ENCODE data around the gene UGGT1.
A peak's percentile ranks its signal among the peaks of the same experiment; 100 is the strongest.

UGGT1 gene

DNA sequence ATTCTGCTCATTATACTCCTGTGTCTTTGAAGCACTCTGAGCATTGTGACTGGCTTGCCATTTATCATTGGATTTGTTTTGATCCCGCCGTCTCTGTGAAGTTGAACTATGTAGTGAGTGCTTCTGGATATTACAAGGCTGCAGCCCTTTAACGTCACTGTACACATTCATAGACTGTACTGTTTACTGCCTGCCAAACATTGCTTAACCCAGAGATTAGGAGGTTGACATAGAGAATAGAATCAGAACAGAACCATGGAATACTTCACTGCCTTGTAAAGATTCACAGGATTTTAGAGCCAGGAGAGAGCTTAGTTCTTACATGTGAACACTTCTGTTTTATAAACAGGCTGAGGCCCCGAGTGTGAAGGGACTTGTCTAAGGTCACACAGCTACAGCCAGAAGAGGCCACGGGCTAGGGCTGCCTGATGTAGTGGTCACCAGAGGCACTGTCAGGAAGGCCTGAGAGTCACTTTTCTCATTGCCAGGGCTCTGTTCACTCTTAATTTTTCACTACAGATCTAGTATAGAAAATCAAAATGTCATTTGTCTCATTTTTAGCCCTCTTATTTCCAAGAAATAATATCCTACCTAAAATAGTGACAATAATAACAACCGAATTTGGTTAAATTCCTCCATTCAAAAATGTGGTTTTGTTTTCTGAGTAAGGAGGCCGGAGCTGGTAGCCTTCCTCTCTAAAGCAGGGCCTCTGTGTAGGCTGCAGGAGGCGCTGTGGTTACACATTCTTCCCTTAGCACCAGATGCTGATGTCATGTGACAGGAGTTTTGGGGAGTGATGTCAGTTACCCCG, 87.9 kb downstream of the UGGT1 start:
- in situ Hi-C loops (cut with HindIII; ENCODE audit: low sequenced_read_pairs): loop anchor here (25.0 kb wide), 1 partner anchor 133 kb away; the partner anchor contains the start of gene HS6ST1
- DNase-seq (ENCODE audit: low read depth): peak; percentile 63
- no peak overlapping the region for H3K4me3 ChIP-seq (ENCODE audit: low read depth, low read length)
- TF ChIP-seq, protein P1, sequence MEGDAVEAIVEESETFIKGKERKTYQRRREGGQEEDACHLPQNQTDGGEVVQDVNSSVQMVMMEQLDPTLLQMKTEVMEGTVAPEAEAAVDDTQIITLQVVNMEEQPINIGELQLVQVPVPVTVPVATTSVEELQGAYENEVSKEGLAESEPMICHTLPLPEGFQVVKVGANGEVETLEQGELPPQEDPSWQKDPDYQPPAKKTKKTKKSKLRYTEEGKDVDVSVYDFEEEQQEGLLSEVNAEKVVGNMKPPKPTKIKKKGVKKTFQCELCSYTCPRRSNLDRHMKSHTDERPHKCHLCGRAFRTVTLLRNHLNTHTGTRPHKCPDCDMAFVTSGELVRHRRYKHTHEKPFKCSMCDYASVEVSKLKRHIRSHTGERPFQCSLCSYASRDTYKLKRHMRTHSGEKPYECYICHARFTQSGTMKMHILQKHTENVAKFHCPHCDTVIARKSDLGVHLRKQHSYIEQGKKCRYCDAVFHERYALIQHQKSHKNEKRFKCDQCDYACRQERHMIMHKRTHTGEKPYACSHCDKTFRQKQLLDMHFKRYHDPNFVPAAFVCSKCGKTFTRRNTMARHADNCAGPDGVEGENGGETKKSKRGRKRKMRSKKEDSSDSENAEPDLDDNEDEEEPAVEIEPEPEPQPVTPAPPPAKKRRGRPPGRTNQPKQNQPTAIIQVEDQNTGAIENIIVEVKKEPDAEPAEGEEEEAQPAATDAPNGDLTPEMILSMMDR (IDR thresholded peaks at IDR 0.05; ENCODE audit: low read depth, low read length, missing control alignments): peak; percentile 95

DNA sequence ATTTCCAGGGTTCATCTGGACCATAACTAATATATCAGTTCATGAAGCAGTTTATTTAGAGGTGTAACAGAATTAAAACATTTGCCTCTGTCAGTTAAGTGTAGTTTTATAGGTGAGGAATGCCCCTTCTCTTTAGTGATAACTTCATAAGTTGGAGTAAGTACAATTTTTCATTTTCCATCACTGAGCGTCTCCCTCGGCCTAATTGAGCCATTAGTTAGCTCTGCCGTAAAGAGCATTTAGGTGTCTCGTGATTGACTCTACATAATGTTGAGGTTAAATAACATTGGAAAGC, 88.4 kb downstream of the UGGT1 start:
- TF ChIP-seq, protein P1 (IDR thresholded peaks at IDR 0.05; ENCODE audit: low read depth, low read length, missing control alignments): no peak
- in situ Hi-C loops (cut with HindIII; ENCODE audit: low sequenced_read_pairs): loop anchor here (25.0 kb wide), 1 partner anchor 133 kb away; the partner anchor contains the start of gene HS6ST1
- H3K4me3 ChIP-seq (ENCODE audit: low read depth, low read length): no peak overlapping the region
- no peak for DNase-seq (ENCODE audit: low read depth)

DNA sequence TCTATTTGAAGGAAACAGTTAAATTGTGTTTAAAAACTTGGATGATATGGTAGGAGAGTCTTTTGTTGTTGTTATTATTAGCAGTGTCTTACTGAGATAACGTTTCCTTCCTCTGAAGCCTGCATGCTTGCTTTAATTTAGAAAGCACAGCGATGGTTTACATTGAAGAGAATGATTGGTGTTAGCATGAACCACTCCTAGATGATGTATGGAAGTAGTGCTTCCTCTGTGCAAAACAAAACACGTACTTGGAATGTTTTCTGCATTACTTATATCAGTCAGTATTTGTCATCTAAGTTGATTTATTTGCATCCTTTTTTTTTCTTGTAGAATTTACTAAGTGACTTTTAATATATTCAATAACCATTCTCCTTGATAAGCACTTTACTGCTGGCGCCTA, 89.0 kb downstream of the UGGT1 start:
- in situ Hi-C loops (cut with HindIII; ENCODE audit: low sequenced_read_pairs): loop anchor here (25.0 kb wide), 1 partner anchor 132 kb away; the partner anchor contains the start of gene HS6ST1
- TF ChIP-seq, protein P1 (IDR thresholded peaks at IDR 0.05; ENCODE audit: low read depth, low read length, missing control alignments): no peak
- no peak overlapping the region for H3K4me3 ChIP-seq (ENCODE audit: low read depth, low read length)
- no peak for DNase-seq (ENCODE audit: low read depth)

DNA sequence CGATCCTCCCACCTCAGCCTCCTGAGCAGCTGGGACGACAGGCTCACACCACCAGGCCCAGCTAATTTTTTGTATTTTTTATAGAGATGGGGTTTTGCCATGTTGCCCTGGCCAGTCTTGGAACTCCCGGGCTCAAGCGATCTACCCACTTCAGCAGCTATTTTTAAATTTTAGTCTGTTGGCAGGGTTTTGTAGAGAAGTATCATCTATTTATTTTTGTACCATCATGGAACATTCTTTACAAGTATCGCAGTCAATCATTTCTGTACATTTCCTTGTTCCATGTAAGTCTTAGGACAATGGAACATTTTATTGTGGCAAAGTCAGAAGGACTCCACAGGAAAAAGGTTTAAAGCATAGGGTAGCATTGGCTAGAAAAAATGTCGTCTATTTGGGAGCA, 94.6 kb downstream of the UGGT1 start:
- H3K4me3 ChIP-seq (ENCODE audit: low read depth, low read length): no peak overlapping the region
- DNase-seq (ENCODE audit: low read depth): no peak
- in situ Hi-C loops (cut with HindIII; ENCODE audit: low sequenced_read_pairs): loop anchor here (25.0 kb wide), 1 partner anchor 127 kb away; the partner anchor contains the start of gene HS6ST1
- TF ChIP-seq, protein P1 (IDR thresholded peaks at IDR 0.05; ENCODE audit: low read depth, low read length, missing control alignments): no peak

DNA sequence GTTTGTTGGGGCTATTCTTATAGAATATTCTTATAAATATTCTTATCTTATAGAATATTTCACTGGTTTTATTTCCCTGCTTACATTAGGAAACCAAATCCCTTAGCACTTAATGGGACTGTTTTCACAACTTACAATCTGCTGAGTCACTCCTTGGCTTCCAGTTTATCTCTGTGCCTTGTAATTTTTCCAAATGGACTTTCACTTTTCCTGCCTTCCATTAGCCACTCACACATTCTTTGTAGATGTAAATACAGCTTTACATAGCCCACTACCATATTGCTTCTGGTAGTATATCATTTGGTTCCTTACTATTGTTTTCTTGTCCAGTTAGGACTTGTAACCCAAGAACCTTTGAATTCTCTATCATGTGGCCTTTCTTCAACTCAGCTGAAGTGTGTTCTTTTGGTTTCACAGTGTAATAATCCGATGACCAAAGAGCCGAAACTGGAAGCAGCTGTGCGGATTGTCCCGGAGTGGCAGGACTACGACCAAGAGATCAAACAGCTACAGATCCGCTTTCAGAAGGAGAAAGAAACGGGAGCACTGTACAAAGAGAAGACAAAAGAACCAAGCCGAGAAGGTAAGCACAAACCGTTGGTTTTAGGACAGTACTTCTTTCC, 96.1 kb downstream of the UGGT1 start:
- no peak overlapping the region for H3K4me3 ChIP-seq (ENCODE audit: low read depth, low read length)
- TF ChIP-seq, protein P1 (IDR thresholded peaks at IDR 0.05; ENCODE audit: low read depth, low read length, missing control alignments): no peak
- peak; percentile 56 for DNase-seq (ENCODE audit: low read depth)
- in situ Hi-C loops (cut with HindIII; ENCODE audit: low sequenced_read_pairs): loop anchor here (25.0 kb wide), 1 partner anchor 125 kb away; the partner anchor contains the start of gene HS6ST1

DNA sequence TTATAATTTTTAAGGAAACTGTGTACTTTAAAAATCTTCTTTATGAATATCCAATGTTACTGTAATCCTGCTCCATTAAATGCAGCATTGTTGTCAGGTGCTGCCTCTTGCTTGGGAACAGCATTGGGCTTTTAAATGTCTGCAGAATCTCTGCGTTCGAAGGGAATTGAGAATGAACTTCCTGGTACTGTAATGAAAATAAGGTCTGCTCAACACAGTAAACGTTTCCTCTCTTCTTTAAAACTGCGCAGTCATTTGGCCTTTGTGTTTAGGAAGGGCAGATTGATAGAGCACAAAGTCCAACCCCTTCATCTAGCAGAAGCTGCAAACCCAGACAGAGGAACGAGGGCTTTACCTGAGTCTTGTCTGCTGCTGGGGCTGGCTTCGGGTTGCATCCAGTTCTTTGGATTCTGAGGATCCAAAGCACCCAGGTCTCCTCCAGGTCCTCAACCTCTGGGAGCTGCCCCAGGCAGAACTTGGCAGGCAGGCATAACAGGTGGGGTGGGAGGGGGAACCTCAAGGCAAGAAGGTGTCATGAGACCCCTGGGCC, 104.5 kb downstream of the UGGT1 start:
- in situ Hi-C loops (cut with HindIII; ENCODE audit: low sequenced_read_pairs): loop anchor here (25.0 kb wide), 1 partner anchor 117 kb away; the partner anchor contains the start of gene HS6ST1
- no peak overlapping the region for H3K4me3 ChIP-seq (ENCODE audit: low read depth, low read length)

More for the DNA sequence above, 104.5 kb downstream of the UGGT1 start:
- TF ChIP-seq, protein P1 (IDR thresholded peaks at IDR 0.05; ENCODE audit: low read depth, low read length, missing control alignments): no peak
- no peak for DNase-seq (ENCODE audit: low read depth)

Measured in astrocyte of the cerebellum (primary cell).